Calu3 (cell line): ENCODE measurements around the gene KCND3. TPM values are rescaled to one million over a fixed set of nuclear protein-coding genes. Genes with fewer than 3 reads are reported as not detected.

Experiments
- BruUV-seq: library from RNA; stranded (reverse); fragments of 400-500 nt; replicated peaks from 2 replicates; lab custom pipeline; 2021; lab: Mats Ljungman, UMichigan
- CTCF ChIA-PET: fragments of 300-600 bp; sonication (Branson Sonifier 250); formaldehyde crosslinking; loops from one replicate; lab custom pipeline; 2022; ENCODE audit warnings: antibody characterized with exemption; lab: Charles Lee
- DNase-seq: peaks from one replicate; pipeline ENCODE4 v3.0.0; 2022
- H3K27ac Mint-ChIP-seq: one replicate; pipeline ENCODE4 v1.8.0; 2022; ENCODE audit warnings: mixed read lengths; ENCODE audit not compliant: unreplicated experiment
- H3K27me3 Mint-ChIP-seq: one replicate; pipeline ENCODE4 v1.8.0; 2022; ENCODE audit warnings: mixed read lengths; ENCODE audit not compliant: unreplicated experiment
- H3K36me3 Mint-ChIP-seq: one replicate; pipeline ENCODE4 v1.8.0; 2022; ENCODE audit warnings: mild to moderate bottlenecking, moderate library complexity, mixed read lengths; ENCODE audit not compliant: insufficient read depth, unreplicated experiment
- H3K4me1 Mint-ChIP-seq: one replicate; pipeline ENCODE4 v1.8.0; 2022; ENCODE audit warnings: mild to moderate bottlenecking, low read depth, mixed read lengths; ENCODE audit not compliant: unreplicated experiment
- H3K4me3 Mint-ChIP-seq: one replicate; pipeline ENCODE4 v1.8.0; 2022; ENCODE audit warnings: mild to moderate bottlenecking, low read depth, moderate library complexity, mixed read lengths; ENCODE audit not compliant: unreplicated experiment
- H3K9me3 Mint-ChIP-seq: one replicate; pipeline ENCODE4 v1.8.0; 2022; ENCODE audit warnings: low read depth, mixed read lengths; ENCODE audit not compliant: unreplicated experiment
- intact Hi-C: fragments of 100-400 bp; cut with micrococcal nuclease; formaldehyde crosslinking; loops from one replicate; pipeline ENCODE4 v1.10.0; 2022; ENCODE audit not compliant: unreplicated experiment
- total RNA-seq: library from RNA; stranded (reverse); gene quantifications from 2 replicates; pipeline ENCODE4 v1.2.3, GENCODE V29; 2022
- TF ChIP-seq, protein P1 (sequence below): fragments of 200-600 bp; IDR thresholded peaks from one replicate; pipeline ENCODE4 v1.8.0; 2022; ENCODE audit warnings: antibody characterized with exemption; ENCODE audit not compliant: unreplicated experiment

Gene KCND3
- total RNA-seq, 1 experiment from 2014 or later, result 0.07 TPM

DNA sequence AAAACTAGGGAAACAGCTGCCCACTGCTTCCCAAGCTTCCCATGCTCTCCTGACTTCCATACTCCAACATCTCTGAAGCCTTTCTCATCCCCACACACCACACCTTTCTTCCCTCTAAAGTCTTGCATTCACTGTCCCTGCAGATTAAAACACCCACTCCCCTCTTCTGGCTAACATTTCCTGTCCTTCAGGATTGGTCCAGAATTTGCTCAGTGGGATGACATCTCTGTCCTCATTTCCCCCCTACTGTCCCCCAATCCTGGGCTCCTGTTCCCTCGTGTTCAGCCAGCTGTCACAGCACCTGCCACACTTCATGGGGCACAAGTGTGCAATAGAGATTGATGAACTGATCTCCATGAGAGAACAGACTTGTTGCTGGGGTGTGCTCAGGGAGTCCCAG, 82.7 kb downstream of the KCND3 start:
- no TSS peak for BruUV-seq
- H3K27me3 Mint-ChIP-seq, result peaks cover 53% of the 10 kb centered on the region

DNA sequence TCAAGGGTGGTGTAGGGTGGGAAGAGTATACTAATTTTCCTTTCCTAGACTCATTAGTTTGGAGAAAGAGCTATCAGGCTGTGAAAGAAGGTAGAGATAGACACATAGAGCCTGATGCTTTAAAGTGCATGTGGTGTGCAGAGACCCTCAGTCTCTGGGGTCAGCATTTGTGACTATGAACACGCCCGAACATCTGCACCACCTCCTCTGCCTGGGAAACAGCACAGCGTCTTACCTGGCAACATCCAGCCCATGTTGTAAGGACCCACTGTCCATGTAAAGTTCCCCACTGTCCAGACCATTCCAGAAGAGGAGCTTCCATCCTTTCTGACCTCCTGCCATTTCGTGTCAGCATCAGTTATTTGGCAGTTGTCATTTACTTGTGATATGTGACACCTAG, 83.4 kb downstream of the KCND3 start:
- DNase-seq, result no peak
- no peak overlapping the region for H3K27ac Mint-ChIP-seq
- no peaks in the 10 kb centered on the region for H3K36me3 Mint-ChIP-seq
- CTCF ChIA-PET, result no interaction called here
- no peaks in the 10 kb centered on the region for H3K9me3 Mint-ChIP-seq
- TF ChIP-seq, protein P1, sequence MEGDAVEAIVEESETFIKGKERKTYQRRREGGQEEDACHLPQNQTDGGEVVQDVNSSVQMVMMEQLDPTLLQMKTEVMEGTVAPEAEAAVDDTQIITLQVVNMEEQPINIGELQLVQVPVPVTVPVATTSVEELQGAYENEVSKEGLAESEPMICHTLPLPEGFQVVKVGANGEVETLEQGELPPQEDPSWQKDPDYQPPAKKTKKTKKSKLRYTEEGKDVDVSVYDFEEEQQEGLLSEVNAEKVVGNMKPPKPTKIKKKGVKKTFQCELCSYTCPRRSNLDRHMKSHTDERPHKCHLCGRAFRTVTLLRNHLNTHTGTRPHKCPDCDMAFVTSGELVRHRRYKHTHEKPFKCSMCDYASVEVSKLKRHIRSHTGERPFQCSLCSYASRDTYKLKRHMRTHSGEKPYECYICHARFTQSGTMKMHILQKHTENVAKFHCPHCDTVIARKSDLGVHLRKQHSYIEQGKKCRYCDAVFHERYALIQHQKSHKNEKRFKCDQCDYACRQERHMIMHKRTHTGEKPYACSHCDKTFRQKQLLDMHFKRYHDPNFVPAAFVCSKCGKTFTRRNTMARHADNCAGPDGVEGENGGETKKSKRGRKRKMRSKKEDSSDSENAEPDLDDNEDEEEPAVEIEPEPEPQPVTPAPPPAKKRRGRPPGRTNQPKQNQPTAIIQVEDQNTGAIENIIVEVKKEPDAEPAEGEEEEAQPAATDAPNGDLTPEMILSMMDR, result no peak
- intact Hi-C loops, result no loop called here
- H3K4me1 Mint-ChIP-seq, result no peaks in the 10 kb centered on the region
- BruUV-seq, result no TSS peak
- no peak overlapping the region for H3K4me3 Mint-ChIP-seq
- H3K27me3 Mint-ChIP-seq, result peaks cover 59% of the 10 kb centered on the region

More for the DNA sequence above, 82.7 kb downstream of the KCND3 start:
- no peak for DNase-seq
- H3K9me3 Mint-ChIP-seq, result no peaks in the 10 kb centered on the region
- H3K4me1 Mint-ChIP-seq, result no peaks in the 10 kb centered on the region
- CTCF ChIA-PET, result no interaction called here
- no peak overlapping the region for H3K4me3 Mint-ChIP-seq
- no peak overlapping the region for H3K27ac Mint-ChIP-seq
- TF ChIP-seq, protein P1, result no peak
- intact Hi-C loops, result no loop called here
- no peaks in the 10 kb centered on the region for H3K36me3 Mint-ChIP-seq

- CTCF ChIA-PET, result no interaction called here
- H3K9me3 Mint-ChIP-seq, result no peaks in the 10 kb centered on the region
- no peak overlapping the region for H3K4me3 Mint-ChIP-seq
- intact Hi-C loops, result no loop called here
- no TSS peak for BruUV-seq
- TF ChIP-seq, protein P1, result no peak
- H3K27me3 Mint-ChIP-seq, result peaks cover 54% of the 10 kb centered on the region
- no peaks in the 10 kb centered on the region for H3K4me1 Mint-ChIP-seq
- no peak overlapping the region for H3K27ac Mint-ChIP-seq
- no peaks in the 10 kb centered on the region for H3K36me3 Mint-ChIP-seq
- no peak for DNase-seq
Observed at GRCh38 chr1:111904478-111905218, 84.8 kb downstream of the KCND3 start.

GRCh38 chr1:111903871-111904449, 85.5 kb downstream of the KCND3 start:
- Mint-ChIP-seq H3K9me3 (no peaks in the 10 kb centered on the region), H3K4me1 (no peaks in the 10 kb centered on the region), H3K27me3 (peaks cover 54% of the 10 kb centered on the region), H3K27ac (no peak overlapping the region), H3K4me3 (no peak overlapping the region), H3K36me3 (no peaks in the 10 kb centered on the region)
- TF ChIP-seq, protein P1, result no peak
- intact Hi-C loops, result no loop called here
- CTCF ChIA-PET, result no interaction called here
- no TSS peak for BruUV-seq
- no peak for DNase-seq
